DMS53 treated with DMSO at 0.1 percent for 48 hours (cell line): ENCODE data around the gene CPT1A.

Experiments used
- DNase-seq: peaks from one replicate; lab custom pipeline; 2025; ENCODE audit not compliant: unreplicated experiment; lab: John Stamatoyannopoulos, UW

The CPT1A gene

GRCh38 chr11:68854273-68854958 is 12.7 kb upstream of the CPT1A start:
- no peak for DNase-seq

GRCh38 chr11:68852628-68853027 is 10.9 kb upstream of the CPT1A start:
- DNase-seq = no peak

- DNase-seq = no peak
Observed at GRCh38 chr11:68848429-68848828, 6.7 kb upstream of the CPT1A start.

GRCh38 chr11:68847395-68847794 is 5.7 kb upstream of the CPT1A start:
- no peak for DNase-seq

- DNase-seq = peak; percentile 77
Observed at GRCh38 chr11:68845351-68846002, 3.8 kb upstream of the CPT1A start.

- no peak for DNase-seq
Observed at GRCh38 chr11:68844801-68845200, 3.1 kb upstream of the CPT1A start.

GRCh38 chr11:68844376-68844775 is 2.7 kb upstream of the CPT1A start:
- no peak for DNase-seq

GRCh38 chr11:68843703-68844312 is 2.1 kb upstream of the CPT1A start:
- DNase-seq = peak; percentile 97

- peak; percentile 64 for DNase-seq
Observed at GRCh38 chr11:68843052-68843561, 1.4 kb upstream of the CPT1A start.

- DNase-seq = no peak
Observed at GRCh38 chr11:68842427-68843051, 823 bp upstream of the CPT1A start.

- DNase-seq = peak; percentile 53
Observed at GRCh38 chr11:68840661-68841653, 759 bp downstream of the CPT1A start.

GRCh38 chr11:68839911-68840641 is 1.6 kb downstream of the CPT1A start:
- peak; percentile 63 for DNase-seq

- peak; percentile 93 for DNase-seq
Observed at GRCh38 chr11:68839054-68839865, 2.5 kb downstream of the CPT1A start.

- DNase-seq = no peak
Observed at GRCh38 chr11:68838572-68838964, 3.1 kb downstream of the CPT1A start.

GRCh38 chr11:68837583-68838571 is 3.8 kb downstream of the CPT1A start:
- DNase-seq = no peak

- no peak for DNase-seq
Observed at GRCh38 chr11:68835749-68836148, 6.0 kb downstream of the CPT1A start.

GRCh38 chr11:68835328-68835727 is 6.4 kb downstream of the CPT1A start:
- DNase-seq = no peak
